Activated T-cell treated with anti-CD3 and anti-CD28 coated beads, Interleukin-2, amount 50 U/mL, for 4 hours (primary cell): ENCODE results near the gene FOXK1. TPM values are rescaled to one million over a fixed set of nuclear protein-coding genes. Genes with fewer than 3 reads are reported as not detected.

Experiments
- ATAC-seq, 2 donors: fragments of 200-7000 bp; cut with Tn5 transposase; one replicate each; pipeline ENCODE4 v1.10.0; 2021
- DNase-seq: peaks from one replicate; pipeline ENCODE4 v3.0.0-alpha.2; 2020
- H3K27me3 Mint-ChIP-seq: one replicate; pipeline ENCODE4 v1.8.0; 2021; ENCODE audit warnings: low read depth, mixed read lengths
- H3K36me3 Mint-ChIP-seq: one replicate; pipeline ENCODE4 v1.8.0; 2022; ENCODE audit warnings: mixed read lengths; ENCODE audit not compliant: insufficient read depth
- H3K4me1 Mint-ChIP-seq: one replicate; pipeline ENCODE4 v1.8.0; 2021; ENCODE audit warnings: low read depth, mixed read lengths
- H3K4me3 Mint-ChIP-seq: one replicate; pipeline ENCODE4 v1.8.0; 2021; ENCODE audit warnings: mild to moderate bottlenecking, moderate library complexity, mixed read lengths
- H3K9me3 Mint-ChIP-seq: one replicate; pipeline ENCODE4 v1.8.0; 2021; ENCODE audit warnings: mixed read lengths
- total RNA-seq, 3 donors: library from RNA; stranded (reverse); gene quantifications; one replicate each; pipeline ENCODE4 v1.2.1, GENCODE V29; 2021

Gene FOXK1
- total RNA-seq, 3 donors from 2014 or later: 46.6 to 47.9 (median 46.8) TPM

GRCh38 chr7:4809091-4809591 lies 127.0 kb downstream of the FOXK1 start:
- Mint-ChIP-seq H3K9me3 (no peaks in the 10 kb centered on the region), H3K36me3 (no peaks in the 10 kb centered on the region), H3K27me3 (peaks cover 27% of the 10 kb centered on the region), H3K4me3 (peak overlapping the region; percentile 69), H3K4me1 (peaks cover 7% of the 10 kb centered on the region)
- peak; percentile 48 to 68 for ATAC-seq
- DNase-seq: peak; percentile 15

- Mint-ChIP-seq H3K4me1 (peaks cover 7% of the 10 kb centered on the region), H3K27me3 (peaks cover 30% of the 10 kb centered on the region), H3K4me3 (peak overlapping the region; percentile 31), H3K9me3 (no peaks in the 10 kb centered on the region), H3K36me3 (no peaks in the 10 kb centered on the region)
- no peak for ATAC-seq
- DNase-seq: no peak
Observed at GRCh38 chr7:4809666-4810065, 127.6 kb downstream of the FOXK1 start.

DNA sequence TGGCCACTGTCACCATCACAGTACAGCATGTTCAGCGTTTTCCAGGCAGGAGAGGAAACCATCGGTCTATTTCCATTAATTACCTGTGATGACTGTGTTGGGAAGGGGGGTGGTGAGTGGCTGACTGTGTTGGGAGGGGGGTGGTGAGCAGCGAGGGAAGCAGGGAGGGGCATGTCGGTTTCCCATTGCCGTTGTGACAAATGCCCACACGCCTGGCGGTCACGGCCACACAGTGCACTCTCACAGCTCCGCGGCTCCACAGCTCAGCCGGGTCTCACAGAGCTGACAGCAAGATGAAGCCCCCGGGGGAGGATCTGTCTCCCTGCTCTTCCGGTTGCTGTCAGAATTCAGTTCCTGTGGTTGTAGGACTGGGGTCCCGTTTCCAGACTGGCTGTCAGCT lies 132.3 kb downstream of the FOXK1 start:
- no peak for DNase-seq
- Mint-ChIP-seq H3K4me3 (no peak overlapping the region), H3K27me3 (peaks cover 30% of the 10 kb centered on the region), H3K9me3 (no peaks in the 10 kb centered on the region), H3K36me3 (no peaks in the 10 kb centered on the region), H3K4me1 (peaks cover 5% of the 10 kb centered on the region)
- no peak for ATAC-seq

- DNase-seq (no peak), ATAC-seq (no peak)
- Mint-ChIP-seq H3K27me3 (peaks cover 34% of the 10 kb centered on the region), H3K4me1 (peaks cover 2% of the 10 kb centered on the region), H3K9me3 (no peaks in the 10 kb centered on the region), H3K36me3 (no peaks in the 10 kb centered on the region), H3K4me3 (no peak overlapping the region)
Observed at GRCh38 chr7:4815121-4815520, 133.0 kb downstream of the FOXK1 start.

GRCh38 chr7:4815609-4816418 lies 133.7 kb downstream of the FOXK1 start:
- Mint-ChIP-seq H3K36me3 (no peaks in the 10 kb centered on the region), H3K4me3 (no peak overlapping the region), H3K4me1 (no peaks in the 10 kb centered on the region), H3K27me3 (peaks cover 30% of the 10 kb centered on the region), H3K9me3 (no peaks in the 10 kb centered on the region)
- DNase-seq: no peak
- ATAC-seq: no peak

GRCh38 chr7:4816419-4817080 lies 134.5 kb downstream of the FOXK1 start:
- Mint-ChIP-seq H3K4me3 (no peak overlapping the region), H3K9me3 (no peaks in the 10 kb centered on the region), H3K36me3 (no peaks in the 10 kb centered on the region), H3K4me1 (no peaks in the 10 kb centered on the region), H3K27me3 (peaks cover 30% of the 10 kb centered on the region)
- DNase-seq (no peak), ATAC-seq (no peak)

DNA sequence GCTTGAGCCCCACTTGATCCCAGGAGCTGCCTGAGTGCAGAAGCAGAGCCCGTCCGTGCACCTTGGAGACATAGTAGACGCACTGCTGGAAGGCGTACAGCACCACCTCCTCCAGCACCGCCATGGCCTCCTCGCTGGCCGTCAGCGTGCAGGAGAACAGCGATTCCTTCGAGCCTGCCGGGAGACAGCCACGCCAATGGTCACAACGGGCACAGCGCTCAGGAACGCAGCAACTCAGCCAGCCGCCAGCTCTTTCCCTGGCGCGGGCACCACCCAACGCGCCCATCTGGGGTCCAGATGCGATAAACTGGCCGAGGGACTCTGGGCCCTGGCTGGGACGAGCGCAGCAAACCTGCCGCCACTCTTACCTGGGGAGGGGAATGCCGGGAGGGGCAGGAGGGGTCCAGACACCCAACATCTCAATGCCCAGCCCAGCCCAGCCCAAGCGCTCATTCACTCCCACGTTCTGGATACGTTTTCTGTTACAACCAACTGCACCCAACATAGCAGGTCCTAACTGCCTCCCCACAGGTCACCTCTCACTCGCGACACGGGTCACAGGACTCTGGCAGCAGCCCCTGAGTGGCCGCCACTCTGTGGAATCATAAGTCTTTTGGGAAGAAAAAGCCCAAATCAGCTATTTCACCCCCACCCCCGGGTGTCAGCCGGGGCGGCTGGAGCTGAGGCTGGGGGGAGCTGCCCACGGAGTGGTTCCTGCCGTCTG lies 135.2 kb downstream of the FOXK1 start:
- H3K36me3 Mint-ChIP-seq: no peaks in the 10 kb centered on the region
- H3K4me3 Mint-ChIP-seq: no peak overlapping the region
- peaks cover 31% of the 10 kb centered on the region for H3K27me3 Mint-ChIP-seq

DNA sequence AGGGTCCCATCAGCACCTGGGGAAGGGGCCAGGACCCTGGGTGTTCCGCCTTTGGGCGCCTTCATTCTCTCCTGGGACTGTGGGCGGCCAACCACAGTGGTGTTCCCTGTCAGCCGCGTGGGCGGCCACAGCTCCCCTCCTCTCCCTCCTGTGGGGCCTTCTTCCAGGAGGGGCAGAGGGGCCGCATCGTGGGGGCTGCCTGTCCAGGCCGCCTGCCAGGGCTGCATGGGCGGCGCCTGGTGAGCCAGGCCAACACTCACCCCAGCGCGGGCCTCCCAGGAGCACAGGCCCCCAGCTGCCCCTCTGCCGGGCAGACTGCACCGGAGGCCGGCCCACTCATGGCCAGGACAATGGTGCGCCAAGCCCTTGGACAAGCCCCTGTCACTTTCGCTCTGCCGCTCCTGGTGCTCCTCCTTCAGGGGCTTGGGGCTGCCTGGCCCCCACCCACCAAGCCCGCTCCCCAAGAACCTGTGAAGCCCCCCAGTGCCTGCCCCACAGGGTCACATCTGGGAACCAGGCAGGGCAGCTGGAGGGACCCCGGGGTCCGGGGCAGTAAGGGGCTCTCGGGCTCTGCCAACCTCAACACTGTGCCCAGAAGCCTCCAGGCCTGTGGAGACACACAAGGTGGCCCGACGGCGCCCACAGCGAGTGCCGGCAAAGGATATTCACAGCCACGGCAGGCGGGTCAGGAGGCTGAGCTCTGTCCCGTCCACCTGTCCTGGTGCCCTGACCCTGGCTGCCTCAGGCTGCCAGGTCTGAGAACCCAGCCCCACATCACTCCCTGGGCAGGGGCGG lies 136.1 kb downstream of the FOXK1 start:
- H3K9me3 Mint-ChIP-seq: no peaks in the 10 kb centered on the region
- ATAC-seq (no peak), DNase-seq (no peak)
- no peaks in the 10 kb centered on the region for H3K36me3 Mint-ChIP-seq
- no peak overlapping the region for H3K4me3 Mint-ChIP-seq
- H3K4me1 Mint-ChIP-seq: no peaks in the 10 kb centered on the region
- peaks cover 25% of the 10 kb centered on the region for H3K27me3 Mint-ChIP-seq

More for the DNA sequence above, 135.2 kb downstream of the FOXK1 start:
- no peaks in the 10 kb centered on the region for H3K4me1 Mint-ChIP-seq
- DNase-seq: no peak
- H3K9me3 Mint-ChIP-seq: no peaks in the 10 kb centered on the region
- ATAC-seq: no peak

GRCh38 chr7:4819560-4820404 lies 137.7 kb downstream of the FOXK1 start:
- H3K9me3 Mint-ChIP-seq: no peaks in the 10 kb centered on the region
- no peak overlapping the region for H3K4me3 Mint-ChIP-seq
- no peaks in the 10 kb centered on the region for H3K36me3 Mint-ChIP-seq
- DNase-seq (no peak), ATAC-seq (no peak)
- no peaks in the 10 kb centered on the region for H3K4me1 Mint-ChIP-seq
- peaks cover 15% of the 10 kb centered on the region for H3K27me3 Mint-ChIP-seq

- no peak for ATAC-seq
- DNase-seq: no peak
- no peaks in the 10 kb centered on the region for H3K9me3 Mint-ChIP-seq
- no peaks in the 10 kb centered on the region for H3K4me1 Mint-ChIP-seq
- H3K27me3 Mint-ChIP-seq: peaks cover 16% of the 10 kb centered on the region
- H3K4me3 Mint-ChIP-seq: no peak overlapping the region
- H3K36me3 Mint-ChIP-seq: no peaks in the 10 kb centered on the region
Observed at GRCh38 chr7:4820405-4820966, 138.4 kb downstream of the FOXK1 start.
